Measurements from ENCODE around the gene GLI3. TPM values are rescaled to one million over a fixed set of nuclear protein-coding genes. Genes with fewer than 3 reads are reported as not detected.

The GLI3 gene
- total RNA-seq, 1 experiment from 2014 or later: 10.0 TPM

DNA sequence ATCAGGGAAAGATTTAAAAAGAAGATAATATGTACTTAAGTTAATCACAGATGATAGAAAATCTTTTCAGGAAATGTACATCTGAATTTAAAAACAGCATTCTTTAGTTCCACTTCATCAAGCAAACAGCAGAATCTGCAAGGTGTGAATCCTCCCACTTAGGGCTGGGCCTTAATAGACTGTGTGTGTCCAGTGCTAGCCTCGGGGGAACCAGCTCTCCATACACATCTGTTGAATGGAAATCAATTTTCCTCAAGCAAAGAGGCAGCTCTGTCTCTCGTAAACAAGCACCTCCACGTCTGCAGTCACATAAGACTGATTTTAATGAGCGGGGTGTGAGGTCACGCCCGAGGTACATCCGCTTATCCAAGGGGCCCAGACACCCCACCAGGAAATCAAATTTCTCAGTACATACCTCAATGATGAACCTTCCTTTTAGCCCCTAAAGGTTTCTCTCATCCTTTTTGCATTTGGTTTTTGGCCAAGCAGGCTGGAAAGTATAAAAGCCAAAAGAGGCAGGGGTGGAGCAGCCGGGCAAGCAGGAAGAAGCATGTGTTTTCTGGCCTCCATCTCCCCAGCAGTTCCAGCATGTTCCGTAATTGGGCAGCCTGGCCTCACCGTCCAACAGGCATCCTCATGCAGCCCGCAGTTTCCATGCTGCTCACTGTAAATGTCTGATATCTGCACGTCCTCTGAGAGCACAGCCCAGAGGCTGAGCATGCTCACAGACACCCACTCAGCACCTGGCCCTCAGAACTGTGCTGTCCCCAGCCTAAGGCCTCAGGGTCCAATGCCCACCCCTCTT lies 131.3 kb downstream of the GLI3 start:
- no peak for DNase-seq (ENCODE audit: low read depth)

DNA sequence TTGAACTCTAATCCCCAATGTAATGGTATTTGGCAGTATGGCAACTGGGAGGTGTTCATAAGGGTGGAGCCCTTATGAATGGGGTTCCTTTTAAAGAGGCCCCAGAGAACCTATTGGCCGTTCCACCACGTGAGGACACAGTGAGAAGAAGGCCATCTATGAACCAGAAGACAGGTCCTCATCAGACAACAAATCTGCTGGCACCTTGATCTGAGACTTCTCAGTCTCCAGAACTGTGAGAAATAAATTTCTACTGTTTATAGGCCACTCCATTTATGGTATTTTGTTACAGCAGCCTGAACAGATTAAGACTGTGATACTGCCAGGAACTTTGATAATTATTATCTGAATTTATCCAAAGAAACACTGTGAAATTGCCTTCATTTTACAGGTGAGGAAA lies 132.3 kb downstream of the GLI3 start:
- DNase-seq (ENCODE audit: low read depth): no peak

DNA sequence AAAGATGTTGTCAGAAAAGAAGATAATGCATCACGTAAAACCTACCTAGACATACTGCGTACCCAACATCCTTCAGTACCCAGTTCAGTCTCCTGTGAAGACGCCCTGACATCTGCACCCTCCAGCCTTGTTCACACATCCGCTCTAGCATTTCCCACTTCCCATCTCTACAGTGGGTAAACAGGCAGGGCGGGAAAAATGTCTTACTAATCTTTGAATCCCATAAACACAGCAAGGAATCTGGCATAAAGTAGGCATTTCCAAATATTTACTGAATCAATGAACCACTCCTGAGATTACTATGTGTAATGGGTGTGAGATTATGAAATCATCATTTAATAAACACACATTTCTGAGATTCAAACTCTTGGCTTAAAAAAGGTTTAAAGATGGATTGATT lies 132.8 kb downstream of the GLI3 start:
- no peak for DNase-seq (ENCODE audit: low read depth)

DNA sequence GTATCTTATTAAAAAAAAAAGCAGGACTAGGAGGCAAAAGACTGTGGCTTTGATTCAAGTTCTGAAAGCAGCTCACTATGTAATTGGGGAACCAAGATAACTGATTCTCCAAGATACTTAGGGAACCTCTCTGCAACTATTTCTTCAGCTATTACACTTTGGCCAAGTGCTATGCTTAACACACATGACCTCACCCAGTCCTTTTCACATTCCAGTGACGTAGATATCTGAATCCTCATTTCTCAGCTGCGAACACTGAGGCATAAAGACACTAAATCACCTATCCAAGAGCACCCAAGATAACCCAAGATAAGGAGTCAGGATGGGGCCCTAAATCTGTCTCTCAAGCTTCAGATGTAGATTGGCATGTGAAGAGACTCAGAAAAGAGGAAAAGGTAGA lies 133.6 kb downstream of the GLI3 start:
- DNase-seq (ENCODE audit: low read depth): no peak

DNA sequence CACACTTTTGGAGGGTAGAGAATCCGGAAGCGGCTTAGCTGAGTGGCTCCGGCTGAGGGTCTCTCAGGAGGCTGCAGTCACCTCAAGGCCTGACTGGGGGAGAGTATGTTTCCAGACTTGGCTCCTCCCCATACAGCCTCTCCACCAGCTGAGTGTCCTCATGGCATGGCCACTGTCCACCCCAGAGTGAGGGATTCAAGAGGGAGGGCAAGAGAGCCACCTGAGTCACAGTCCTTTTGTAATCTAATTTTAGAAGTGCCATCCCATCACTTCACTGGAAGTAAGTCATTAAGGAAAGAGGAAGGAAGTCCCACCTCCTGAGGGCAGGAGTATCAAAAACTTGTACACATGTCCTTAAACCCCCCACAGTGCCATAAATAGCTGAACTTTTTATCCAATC lies 134.0 kb downstream of the GLI3 start:
- no peak for DNase-seq (ENCODE audit: low read depth)

DNA sequence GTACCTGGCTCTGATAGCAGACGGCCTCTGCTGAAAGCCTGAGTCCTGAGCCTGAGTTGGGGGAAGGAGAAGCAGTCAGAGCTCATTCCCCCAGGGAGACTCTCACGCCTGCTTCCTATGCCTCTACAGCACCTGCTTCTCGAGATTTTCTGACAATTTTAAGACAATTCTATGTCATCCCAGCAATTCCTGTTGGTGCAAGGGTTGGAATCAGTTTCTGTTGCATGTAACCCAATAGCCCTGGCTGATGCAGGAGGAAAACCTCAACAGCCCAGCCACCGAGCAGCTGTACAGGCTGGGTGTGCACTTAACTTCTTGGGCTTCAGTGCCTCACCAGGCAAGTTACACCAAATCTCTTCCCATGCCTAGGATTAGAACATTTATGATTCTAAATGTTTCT lies 134.7 kb downstream of the GLI3 start:
- no peak for DNase-seq (ENCODE audit: low read depth)

DNA sequence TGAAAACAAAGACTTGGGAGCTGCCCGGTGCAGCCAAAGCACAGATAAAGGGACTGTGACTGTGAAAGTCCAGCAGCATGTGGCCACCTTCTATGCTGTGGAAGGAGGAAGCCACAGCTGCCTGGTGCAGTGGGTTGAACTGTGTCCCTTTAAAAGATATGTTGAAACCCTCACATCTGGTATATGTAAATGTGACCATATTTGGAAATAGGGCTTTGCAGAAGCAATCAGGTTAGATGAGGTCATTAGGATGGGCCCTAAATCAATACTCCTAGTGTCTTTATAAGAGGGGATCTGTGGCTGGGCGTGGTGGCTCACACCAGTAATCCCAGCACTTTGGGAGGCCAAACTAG lies 136.9 kb downstream of the GLI3 start:
- peak; percentile 45 for DNase-seq (ENCODE audit: low read depth)

DNA sequence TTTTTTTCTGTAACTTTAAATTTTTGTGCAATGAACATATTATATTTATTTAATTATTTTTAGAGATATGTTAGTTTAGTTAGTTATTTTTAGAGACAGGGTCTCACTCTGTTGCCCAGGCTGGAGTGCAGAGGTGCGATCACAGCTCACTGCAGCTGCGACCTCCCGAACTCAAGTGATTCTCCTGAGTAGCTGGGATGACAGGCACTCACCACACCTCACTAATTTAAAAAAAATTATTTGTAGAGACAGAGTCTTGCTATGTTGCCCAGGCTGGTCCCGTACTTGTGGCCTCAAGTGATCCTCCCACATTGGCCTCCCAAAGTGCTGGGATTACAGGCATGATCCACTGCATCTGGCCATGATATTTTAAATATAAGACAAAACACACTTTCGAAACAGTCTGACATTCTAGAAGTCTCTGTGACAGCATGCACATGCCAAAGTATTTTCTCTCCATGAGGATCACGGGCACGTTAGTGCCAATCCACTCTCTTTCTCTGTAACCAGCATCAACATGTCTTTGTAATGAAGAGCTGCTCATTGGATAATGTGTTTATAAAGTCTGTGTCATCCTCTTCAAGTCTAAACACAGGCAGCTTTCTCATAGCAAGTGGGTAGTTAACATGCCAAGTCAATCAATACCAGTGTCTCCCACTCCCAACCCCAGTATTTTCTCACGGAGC lies 137.4 kb downstream of the GLI3 start:
- DNase-seq (ENCODE audit: low read depth): no peak

DNA sequence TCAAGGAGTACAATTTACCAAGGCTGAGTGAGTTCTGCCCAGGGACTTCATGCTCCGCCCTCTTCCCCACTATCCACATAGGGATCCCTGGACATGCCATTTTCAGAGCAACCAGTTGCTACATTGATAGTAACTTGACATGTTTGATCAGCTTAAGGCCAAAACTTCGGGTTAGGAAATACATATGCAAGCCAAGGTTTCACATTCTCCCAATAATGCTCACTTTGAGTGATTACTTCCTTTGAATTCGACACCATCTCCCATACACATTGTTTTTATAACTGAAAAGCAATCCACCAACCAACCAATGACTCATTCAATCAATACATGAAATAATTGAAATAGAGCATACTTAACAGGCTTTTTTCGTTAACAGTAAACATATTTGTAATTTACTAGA lies 137.9 kb downstream of the GLI3 start:
- no peak for DNase-seq (ENCODE audit: low read depth)

DNA sequence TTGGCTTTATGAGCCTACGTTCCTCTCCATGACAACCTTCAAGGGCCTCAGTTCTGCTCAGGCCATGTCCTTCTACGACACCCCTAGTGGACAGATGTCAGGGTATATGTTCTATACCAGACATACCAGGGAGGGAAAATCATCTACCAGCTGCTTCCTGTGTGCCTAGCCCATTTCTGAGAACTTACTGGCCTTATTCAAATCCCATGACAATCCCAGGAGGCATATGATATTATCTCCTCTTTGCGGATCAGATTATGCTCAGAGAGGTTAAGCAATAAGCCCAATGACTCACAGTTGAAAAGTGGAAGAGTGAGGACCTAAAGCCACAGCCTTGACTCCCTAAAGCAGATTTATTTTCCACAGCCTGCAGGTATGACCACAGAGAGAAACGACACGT lies 139.3 kb downstream of the GLI3 start:
- peak; percentile 99 for DNase-seq (ENCODE audit: low read depth)

DNA sequence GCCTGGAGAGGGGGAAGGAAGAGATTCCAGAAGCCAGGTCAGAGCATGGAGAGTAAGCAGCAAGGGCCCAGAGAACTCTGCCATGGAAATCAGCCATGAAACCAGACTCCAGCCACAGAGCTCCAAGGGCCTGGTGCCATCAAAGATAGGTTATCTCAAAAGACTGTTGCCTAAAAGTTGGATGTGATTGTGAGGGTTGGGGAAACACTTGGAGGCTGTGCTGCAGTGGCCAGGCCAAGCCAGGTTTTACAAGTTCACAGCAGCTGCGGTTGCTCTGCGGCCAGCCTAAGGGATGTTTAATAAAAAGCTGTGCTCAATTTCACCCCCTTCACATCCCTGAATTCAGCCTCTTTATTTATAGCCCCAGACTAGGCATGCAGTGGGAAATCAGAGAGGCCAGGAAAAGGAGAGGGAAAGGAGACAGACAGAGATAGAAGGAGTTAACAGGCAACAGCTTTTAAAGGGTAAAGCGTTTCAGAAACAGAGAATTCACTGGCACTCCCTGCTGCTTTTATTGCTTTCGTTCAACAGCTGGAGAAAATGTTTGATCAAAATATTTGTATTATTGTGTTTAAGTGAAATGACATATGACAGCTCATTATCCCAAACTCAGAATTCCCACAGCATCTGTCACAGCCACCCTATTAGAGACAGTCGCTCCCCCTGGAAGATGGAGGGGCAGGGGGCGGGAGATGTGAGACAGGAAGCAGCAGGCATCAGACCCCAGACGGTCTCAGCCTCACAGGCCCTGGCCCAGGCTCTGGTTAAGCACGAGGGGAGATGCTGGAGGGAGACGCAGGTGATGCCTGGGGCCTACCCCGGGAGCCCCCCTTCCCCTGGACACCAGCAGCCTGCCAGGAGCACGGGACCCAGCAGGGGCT lies 140.1 kb downstream of the GLI3 start:
- DNase-seq (ENCODE audit: low read depth): peak; percentile 98

DNA sequence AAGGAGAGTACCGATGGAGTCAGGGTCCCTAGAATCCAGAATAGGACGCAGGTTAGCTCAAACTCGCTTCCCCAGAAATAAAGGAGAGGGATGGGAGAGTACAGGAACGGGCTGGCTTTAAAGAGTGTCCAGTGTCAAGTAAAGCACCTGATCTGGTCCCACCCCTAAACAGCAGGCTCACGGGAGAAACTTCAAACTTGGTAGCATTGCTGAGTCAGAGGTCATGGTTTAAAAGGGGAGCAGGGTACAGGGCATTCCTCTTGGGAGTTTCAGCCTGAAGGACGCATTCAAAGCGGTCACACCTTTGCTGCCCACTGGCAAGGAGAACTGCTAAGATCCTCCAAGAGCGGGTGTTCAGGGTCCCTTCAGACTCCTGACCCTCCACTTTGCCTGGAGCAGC lies 140.7 kb downstream of the GLI3 start:
- no peak for DNase-seq (ENCODE audit: low read depth)

DNA sequence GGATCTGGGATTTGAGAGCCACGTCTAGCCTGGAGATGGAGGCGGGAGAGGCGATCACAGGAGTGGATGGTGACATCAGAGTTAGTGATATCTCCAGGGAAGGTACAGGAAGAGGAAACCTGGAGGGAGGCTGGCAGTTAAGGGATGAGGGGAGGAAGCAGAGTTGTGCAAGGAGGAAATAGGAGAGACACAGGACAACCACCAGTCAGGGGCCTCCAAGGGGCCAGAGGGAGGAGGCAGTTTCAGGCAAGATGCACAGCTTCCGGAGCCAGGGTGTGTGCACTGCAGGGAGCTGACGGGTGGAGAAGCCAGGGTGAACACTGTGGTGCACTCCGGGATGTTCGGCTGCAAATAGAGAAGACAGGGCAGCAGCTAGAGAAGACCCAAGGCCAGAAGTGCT lies 141.2 kb downstream of the GLI3 start:
- no peak for DNase-seq (ENCODE audit: low read depth)

DNA sequence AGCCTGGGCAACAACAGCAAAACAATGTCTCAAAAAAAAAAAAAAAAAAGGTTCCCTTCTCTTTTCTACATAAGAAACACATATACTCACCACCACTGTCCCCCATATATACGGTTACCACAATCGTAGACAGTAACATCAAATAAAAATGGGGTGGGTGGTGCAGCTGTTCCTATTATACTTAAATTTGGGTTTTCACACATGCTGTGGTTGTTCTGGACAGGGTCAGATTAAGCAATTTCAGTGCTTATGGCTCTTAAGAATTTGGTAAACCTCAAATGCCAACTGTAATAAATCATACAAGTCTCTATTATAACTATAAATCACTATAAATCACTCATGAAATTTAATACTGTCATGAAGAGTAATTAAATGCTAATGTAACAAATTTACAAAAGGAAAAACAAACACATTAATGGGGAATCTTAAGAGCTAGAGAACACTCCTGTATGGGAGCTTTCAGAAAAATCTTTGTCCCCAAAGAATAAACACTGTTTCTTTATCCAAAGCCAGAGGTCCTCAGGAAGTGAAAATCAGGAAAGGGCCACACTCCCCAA lies 143.6 kb downstream of the GLI3 start:
- no peak for DNase-seq (ENCODE audit: low read depth)

DNA sequence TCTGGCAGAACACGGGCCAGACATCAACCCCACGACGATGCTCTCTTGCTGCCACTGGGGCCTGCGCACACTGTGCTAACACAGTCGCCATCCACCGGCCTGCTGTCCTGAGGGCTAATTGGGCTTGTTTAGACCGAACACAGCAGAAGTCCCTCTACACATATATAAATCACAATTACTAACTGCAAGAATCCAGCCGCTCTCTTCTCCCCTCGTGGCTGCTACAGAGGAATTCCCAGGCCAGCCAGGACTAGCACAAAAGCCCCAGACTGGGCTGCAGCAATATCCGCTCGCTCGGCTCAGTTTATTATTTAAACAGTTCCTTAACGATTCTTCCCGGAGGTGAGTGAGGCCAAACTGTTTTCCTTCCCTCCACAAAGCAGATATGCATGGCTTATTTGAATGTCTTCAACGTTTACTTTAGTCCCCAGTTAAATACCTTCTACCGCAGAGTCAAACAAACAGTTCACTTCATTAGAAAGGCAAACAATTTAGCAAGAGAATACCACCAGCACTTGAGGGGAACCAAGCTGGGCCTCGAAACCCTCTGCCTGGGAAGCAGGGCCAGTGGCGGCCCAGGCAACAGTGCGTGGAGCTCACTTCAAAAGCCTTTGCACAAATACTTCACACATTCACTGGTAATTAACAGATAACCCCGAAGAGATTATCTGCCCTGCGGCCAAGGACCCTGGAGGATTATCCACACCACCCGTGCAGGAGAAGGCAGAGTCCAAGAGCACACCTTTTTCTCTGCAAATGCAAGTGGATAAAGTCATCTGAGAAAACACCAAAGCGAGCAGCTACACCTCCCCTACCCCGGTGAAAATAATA lies 145.3 kb downstream of the GLI3 start:
- no peak for DNase-seq (ENCODE audit: low read depth)

DNA sequence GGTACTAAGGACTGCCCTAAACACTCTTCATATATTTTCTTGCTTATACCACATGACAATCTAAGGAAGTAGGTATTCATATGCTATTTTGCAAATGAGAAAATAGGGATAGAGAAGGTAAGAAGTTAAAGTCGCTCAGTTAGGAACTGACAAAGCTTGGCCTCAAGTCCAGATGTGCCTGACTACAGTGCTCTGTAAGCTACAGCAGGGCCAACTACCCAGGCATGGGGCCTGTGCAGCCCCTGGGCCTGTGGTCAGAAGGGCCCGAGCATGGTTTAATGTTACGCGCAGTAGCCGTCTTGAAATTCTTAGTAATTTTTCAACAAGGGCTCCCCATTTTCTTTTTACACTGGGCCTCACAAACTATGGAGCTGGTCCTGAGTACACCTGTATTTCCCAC lies 146.2 kb downstream of the GLI3 start:
- no peak for DNase-seq (ENCODE audit: low read depth)

DNA sequence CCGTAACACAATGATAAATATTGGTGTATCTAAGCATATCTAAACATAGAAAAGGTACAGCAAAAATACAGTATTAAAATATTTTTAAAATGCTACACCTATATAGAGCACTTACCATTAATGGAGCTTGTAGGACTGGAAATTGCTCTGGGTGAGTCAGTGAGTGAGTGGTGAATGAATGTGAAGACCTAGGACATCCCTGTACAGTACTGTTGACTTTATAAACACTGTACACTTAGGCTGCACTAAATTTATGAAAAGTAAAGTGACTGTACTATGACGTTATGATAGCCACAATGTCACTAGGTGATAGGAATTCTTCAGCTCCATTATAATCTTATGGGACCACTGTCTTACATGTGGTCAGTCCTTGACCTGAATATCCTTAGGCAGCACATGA lies 147.0 kb downstream of the GLI3 start:
- no peak for DNase-seq (ENCODE audit: low read depth)

DNA sequence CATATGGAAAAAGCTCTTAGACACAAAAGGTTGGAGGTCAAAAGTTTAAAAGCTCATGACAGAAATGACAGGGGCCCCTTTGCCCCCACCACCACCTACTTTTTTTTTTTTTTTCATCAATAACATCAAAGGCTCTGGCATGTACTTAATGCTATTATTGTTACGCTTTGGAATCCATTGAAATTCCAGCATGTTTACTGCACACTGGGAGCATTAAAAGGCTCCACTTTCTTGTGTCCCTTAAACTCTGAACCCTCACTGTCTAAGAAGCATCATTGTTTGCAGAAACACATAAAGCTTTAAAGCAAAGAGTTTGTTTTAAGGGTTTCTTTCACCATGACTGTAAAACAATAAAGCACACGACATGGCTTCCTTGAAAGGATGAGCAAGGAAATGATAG lies 149.4 kb downstream of the GLI3 start:
- no peak for DNase-seq (ENCODE audit: low read depth)

DNA sequence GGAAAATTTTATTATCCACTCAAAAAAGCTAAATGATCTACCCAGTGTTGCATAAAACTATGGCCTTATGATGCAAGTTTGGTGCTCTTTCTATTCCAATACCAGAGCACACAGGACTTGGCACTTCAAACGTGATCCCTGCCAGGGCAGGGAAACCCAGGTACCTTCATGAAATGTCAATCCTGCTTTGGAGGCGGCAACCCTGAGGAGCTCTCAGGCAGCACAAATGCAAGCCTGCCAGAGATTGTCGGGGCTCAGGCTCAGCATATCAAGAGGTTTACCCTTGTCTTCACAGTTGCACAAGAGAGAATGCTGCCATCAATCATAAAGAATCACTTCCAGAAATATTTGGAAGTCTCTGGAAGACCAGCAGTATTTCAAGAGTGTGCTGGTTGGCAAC lies 151.5 kb downstream of the GLI3 start:
- DNase-seq (ENCODE audit: low read depth): no peak

DNA sequence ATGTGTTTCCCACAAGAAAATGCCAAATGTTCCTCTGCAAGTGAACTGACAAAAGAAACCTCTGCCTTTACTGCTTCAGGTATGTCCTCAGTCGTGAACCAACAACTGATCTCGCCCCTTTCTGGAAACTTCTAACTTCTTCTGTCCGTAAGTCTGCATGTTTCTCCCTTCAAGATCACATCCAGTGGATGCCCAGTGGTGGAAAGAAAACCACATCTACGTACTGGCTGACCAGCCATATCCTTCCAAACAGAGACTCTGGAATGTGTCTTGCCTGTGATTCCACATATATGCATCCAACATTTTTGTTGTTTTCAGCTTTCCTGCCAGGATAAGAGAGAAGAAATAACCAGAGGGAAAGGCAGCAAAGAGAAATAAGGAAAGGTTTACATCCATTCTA lies 152.7 kb downstream of the GLI3 start:
- DNase-seq (ENCODE audit: low read depth): no peak

DNA sequence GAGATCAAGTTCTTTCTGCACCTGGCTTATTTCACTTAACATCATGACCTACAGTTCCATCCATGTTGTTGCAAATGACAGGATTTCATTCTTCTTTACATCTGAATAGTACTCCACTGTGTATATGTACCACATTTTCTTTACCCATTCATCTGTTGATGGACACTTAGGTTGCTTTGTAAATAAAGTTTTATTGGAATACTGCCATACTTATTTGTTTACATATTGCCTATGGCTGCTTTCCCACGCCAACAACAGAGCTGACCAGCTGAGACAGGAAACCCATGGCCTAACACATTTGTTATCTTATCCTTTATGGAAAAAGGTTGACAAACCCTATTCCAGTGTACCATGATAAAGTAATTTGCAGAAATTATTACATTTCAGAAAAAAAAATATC lies 153.7 kb downstream of the GLI3 start:
- DNase-seq (ENCODE audit: low read depth): no peak
